K562 (cell line): Measurements from ENCODE around the gene MRPL41. TPM values are rescaled to one million over a fixed set of nuclear protein-coding genes. Genes with fewer than 3 reads are reported as not detected.

Experiments used
- CREB3 ChIP-seq: fragments of 450-650 bp; conservative IDR thresholded peaks from 2 replicates; pipeline ENCODE4 v1.6.1; 2016; ENCODE audit warnings: missing genetic modification characterization, low read depth, mild to moderate bottlenecking, missing compliant biosample characterization, moderate library complexity
- ETS1 ChIP-seq: conservative IDR thresholded peaks from 2 replicates; pipeline ENCODE4 v1.6.1; 2011; ENCODE audit warnings: low read depth, mild to moderate bottlenecking, low read length; ENCODE audit not compliant: control insufficient read depth
- GABPB2 ChIP-seq: fragments of 250-450 bp; sonication (Bioruptor Pico); conservative IDR thresholded peaks from 2 replicates; pipeline ENCODE4 v1.5.1; 2021; ENCODE audit warnings: mild to moderate bottlenecking
- JUN ChIP-seq, 2 experiments: sonication (generic) in 1 of 2; formaldehyde crosslinking in 1 of 2; IDR thresholded peaks; 2 replicates each; pipeline versions ENCODE4 v1.6.1 to v1.8.0; 2012 to 2022; ENCODE audit warnings: borderline replicate concordance in 2 of 2, mild to moderate bottlenecking in 2 of 2, improper control_type of control experiment in 1 of 2, low read depth in 1 of 2, low read length in 1 of 2, missing genetic modification reagents in 1 of 2
- KDM5B ChIP-seq: fragments of 200-600 bp; sonication (generic); IDR thresholded peaks from 2 replicates; pipeline ENCODE4 v1.6.1; 2012; ENCODE audit warnings: low read depth, mild to moderate bottlenecking, moderate library complexity, low read length, control low read depth, inconsistent platforms; ENCODE audit not compliant: insufficient replicate concordance
- NBN ChIP-seq: fragments of 450-650 bp; IDR thresholded peaks from 2 replicates; pipeline ENCODE4 v1.6.1; 2016; ENCODE audit warnings: low read depth, mild to moderate bottlenecking
- NELFE ChIP-seq: IDR thresholded peaks from 2 replicates; pipeline ENCODE4 v1.6.1; 2011; ENCODE audit warnings: mild to moderate bottlenecking; ENCODE audit not compliant: insufficient read depth, insufficient read length
- NFIC ChIP-seq: fragments of 450-650 bp; IDR thresholded peaks from 2 replicates; pipeline ENCODE4 v1.6.1; 2017; ENCODE audit warnings: mild to moderate bottlenecking, inconsistent platforms
- NFXL1 ChIP-seq: fragments of 450-650 bp; formaldehyde crosslinking; IDR thresholded peaks from 2 replicates; pipeline ENCODE4 v1.4.0; 2021; ENCODE audit warnings: mild to moderate bottlenecking
- PURB ChIP-seq: sonication (generic); formaldehyde crosslinking; IDR thresholded peaks from 2 replicates; pipeline ENCODE4 v1.9.0; 2021; ENCODE audit warnings: low read depth, mild to moderate bottlenecking, missing genetic modification reagents
- SLC30A9 ChIP-seq: fragments of 250-450 bp; sonication (Bioruptor Pico); IDR thresholded peaks from 2 replicates; pipeline ENCODE4 v1.8.0; 2022; ENCODE audit warnings: mild to moderate bottlenecking, moderate library complexity
- ZNF121 ChIP-seq: sonication (generic); formaldehyde crosslinking; conservative IDR thresholded peaks from 2 replicates; pipeline ENCODE4 v1.8.0; 2022; ENCODE audit warnings: missing genetic modification reagents
- ZNF436 ChIP-seq: fragments of 250-450, 450-650 bp; sonication (Bioruptor Pico); formaldehyde crosslinking; IDR thresholded peaks from 2 replicates; pipeline ENCODE4 v1.7.0; 2020; ENCODE audit warnings: mild to moderate bottlenecking
- polyA plus RNA-seq, 8 experiments: library from polyadenylated mRNA; depleted of rRNA in 4 of 8; stranded (reverse) in 5 of 8; unstranded in 3 of 8; fragments of >200 nt; fragmentation: Nextera tagmentation in 2 of 8; fragmentation: Illumina TruSeq in 1 of 8; extraction: Ambion mirVana in 2 of 8; extraction: Trizol in 1 of 8; gene quantifications; 2 replicates each; pipeline versions ENCODE4 v1.2.1 to v1.2.3, GENCODE V29; 2011 to 2014; ENCODE audit warnings: inconsistent platforms in 1 of 8, missing spikeins in 1 of 8
- total RNA-seq, 7 experiments: library from RNA; depleted of rRNA in 6 of 7; stranded (reverse); fragments of >200 nt in 6 of 7; fragmentation: Illumina TruSeq in 2 of 7; extraction: Trizol in 2 of 7; gene quantifications; 2 replicates each; pipeline versions ENCODE4 v1.2.1 to v1.2.3, GENCODE V29; 2011 to 2021; ENCODE audit warnings: low replicate concordance in 1 of 7
- TF ChIP-seq, protein P1 (sequence below): fragments of 450-650 bp; IDR thresholded peaks from 2 replicates; pipeline ENCODE4 v1.6.1; 2016; ENCODE audit warnings: missing biosample characterization, missing genetic modification characterization
- TF ChIP-seq, protein P2 (sequence below): fragments of 200-800 bp; sonication (Bioruptor generic); IDR thresholded peaks from 2 replicates; pipeline ENCODE4 v1.6.1; 2017; ENCODE audit warnings: missing genetic modification characterization, missing compliant biosample characterization
- TF ChIP-seq, protein P3 (sequence below): fragments of 250-450 bp; sonication (Bioruptor Pico); IDR thresholded peaks from 2 replicates; pipeline ENCODE4 v1.5.1; 2021; ENCODE audit warnings: mild to moderate bottlenecking

The MRPL41 gene
- total and polyA plus RNA-seq, 9 of the 15 experiments (the other 6 are each of a cell fraction or from before 2014, with no cell fraction given) = 2.6 to 259 (median 21.6) TPM

DNA sequence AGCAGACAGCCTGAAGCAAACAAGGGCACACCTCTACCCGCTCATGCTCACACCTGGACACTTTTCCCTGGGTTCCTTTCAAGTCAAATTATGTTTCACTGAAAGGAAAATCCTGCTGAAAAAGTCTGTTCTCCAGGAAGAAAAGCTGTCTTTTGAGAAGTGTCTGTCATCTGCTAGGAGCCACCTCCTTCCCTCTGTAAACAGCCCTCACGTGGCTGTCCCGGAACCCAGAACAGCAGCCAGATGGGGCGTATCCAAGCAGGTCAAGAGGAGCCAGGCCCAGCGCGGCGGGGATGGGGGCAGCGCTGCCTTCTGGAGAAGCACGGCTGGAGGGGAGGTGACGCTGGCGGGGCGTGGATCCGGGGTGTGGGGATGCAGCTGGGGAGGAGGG lies 1.5 kb upstream of the MRPL41 start, which contains the start of gene PNPLA7 (continued):
- TF ChIP-seq JUN (IDR thresholded peaks at IDR 0.05; ENCODE audit: borderline replicate concordance, low read depth, low read length) (peak; percentile 52; the same call in 1 of the 2 replicates), JUN (CRISPR knock-in tag; IDR thresholded peaks at IDR 0.05; ENCODE audit: borderline replicate concordance) (no peak), KDM5B (no peak), ZNF121 (CRISPR knock-in tag) (no peak), PURB (CRISPR knock-in tag) (no peak), ZNF436 (CRISPR knock-in tag) (no peak), SLC30A9 (no peak), NFIC (peak; percentile 29; the same call in 1 of the 2 replicates), ETS1 (no peak), CREB3 (tag) (no peak), GABPB2 (CRISPR knock-in tag) (no peak), NFXL1 (CRISPR knock-in tag) (no peak), NBN (no peak), NELFE (no peak)
- TF ChIP-seq, protein P1, sequence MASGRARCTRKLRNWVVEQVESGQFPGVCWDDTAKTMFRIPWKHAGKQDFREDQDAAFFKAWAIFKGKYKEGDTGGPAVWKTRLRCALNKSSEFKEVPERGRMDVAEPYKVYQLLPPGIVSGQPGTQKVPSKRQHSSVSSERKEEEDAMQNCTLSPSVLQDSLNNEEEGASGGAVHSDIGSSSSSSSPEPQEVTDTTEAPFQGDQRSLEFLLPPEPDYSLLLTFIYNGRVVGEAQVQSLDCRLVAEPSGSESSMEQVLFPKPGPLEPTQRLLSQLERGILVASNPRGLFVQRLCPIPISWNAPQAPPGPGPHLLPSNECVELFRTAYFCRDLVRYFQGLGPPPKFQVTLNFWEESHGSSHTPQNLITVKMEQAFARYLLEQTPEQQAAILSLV (tag) = no peak
- TF ChIP-seq, protein P2, sequence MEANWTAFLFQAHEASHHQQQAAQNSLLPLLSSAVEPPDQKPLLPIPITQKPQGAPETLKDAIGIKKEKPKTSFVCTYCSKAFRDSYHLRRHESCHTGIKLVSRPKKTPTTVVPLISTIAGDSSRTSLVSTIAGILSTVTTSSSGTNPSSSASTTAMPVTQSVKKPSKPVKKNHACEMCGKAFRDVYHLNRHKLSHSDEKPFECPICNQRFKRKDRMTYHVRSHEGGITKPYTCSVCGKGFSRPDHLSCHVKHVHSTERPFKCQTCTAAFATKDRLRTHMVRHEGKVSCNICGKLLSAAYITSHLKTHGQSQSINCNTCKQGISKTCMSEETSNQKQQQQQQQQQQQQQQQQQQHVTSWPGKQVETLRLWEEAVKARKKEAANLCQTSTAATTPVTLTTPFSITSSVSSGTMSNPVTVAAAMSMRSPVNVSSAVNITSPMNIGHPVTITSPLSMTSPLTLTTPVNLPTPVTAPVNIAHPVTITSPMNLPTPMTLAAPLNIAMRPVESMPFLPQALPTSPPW (CRISPR knock-in tag) = 0 out of 2 replicates have a peak, but pooled peaks have one; percentile 36
- TF ChIP-seq, protein P3, sequence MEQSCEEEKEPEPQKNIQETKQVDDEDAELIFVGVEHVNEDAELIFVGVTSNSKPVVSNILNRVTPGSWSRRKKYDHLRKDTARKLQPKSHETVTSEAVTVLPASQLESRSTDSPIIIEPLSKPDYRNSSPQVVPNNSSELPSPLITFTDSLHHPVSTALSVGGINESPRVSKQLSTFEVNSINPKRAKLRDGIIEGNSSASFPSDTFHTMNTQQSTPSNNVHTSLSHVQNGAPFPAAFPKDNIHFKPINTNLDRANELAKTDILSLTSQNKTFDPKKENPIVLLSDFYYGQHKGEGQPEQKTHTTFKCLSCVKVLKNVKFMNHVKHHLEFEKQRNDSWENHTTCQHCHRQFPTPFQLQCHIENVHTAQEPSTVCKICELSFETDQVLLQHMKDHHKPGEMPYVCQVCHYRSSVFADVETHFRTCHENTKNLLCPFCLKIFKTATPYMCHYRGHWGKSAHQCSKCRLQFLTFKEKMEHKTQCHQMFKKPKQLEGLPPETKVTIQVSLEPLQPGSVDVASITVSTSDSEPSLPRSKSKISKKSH (CRISPR knock-in tag) = no peak
